Left forelimb (tissue), 1 donor: ENCODE results near the gene RIN3.

Experiments used
- DNase-seq: peaks from one replicate; pipeline ENCODE4 v3.0.0-alpha.2; 2018; ENCODE audit warnings: low spot score

RIN3 gene

GRCh38 chr14:92651106-92651757 is 137.7 kb downstream of the RIN3 start:
- no peak for DNase-seq

- DNase-seq: no peak
These were observed 138.3 kb downstream of the RIN3 start for GRCh38 chr14:92651758-92652406.

- no peak for DNase-seq
These were observed 139.0 kb downstream of the RIN3 start for GRCh38 chr14:92652413-92653151.

DNA sequence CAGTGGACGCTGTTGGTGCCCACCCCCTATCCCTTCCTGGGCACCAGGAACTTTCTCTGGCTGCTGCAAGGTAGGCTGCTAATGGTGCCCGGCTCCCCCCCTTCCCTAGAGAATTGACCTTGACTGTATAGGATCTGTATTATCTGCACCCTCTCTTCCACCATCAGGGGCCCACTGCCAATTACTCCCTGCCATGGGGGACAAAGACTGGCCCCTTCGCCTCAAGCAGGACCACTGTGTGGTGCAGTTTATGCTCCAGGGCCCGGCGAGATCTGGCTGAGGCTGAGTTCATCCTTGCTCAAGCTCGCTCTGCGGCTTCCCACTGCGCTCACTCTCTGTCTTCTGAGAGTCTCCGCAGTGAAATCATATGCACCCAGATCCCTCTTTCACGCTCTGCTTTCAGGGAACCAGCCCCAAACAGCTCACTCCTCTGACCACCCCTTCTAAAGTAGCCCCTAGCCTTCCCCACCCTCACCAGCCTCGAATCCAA is 139.6 kb downstream of the RIN3 start:
- no peak for DNase-seq

GRCh38 chr14:92654239-92654901 is 140.8 kb downstream of the RIN3 start:
- no peak for DNase-seq

DNA sequence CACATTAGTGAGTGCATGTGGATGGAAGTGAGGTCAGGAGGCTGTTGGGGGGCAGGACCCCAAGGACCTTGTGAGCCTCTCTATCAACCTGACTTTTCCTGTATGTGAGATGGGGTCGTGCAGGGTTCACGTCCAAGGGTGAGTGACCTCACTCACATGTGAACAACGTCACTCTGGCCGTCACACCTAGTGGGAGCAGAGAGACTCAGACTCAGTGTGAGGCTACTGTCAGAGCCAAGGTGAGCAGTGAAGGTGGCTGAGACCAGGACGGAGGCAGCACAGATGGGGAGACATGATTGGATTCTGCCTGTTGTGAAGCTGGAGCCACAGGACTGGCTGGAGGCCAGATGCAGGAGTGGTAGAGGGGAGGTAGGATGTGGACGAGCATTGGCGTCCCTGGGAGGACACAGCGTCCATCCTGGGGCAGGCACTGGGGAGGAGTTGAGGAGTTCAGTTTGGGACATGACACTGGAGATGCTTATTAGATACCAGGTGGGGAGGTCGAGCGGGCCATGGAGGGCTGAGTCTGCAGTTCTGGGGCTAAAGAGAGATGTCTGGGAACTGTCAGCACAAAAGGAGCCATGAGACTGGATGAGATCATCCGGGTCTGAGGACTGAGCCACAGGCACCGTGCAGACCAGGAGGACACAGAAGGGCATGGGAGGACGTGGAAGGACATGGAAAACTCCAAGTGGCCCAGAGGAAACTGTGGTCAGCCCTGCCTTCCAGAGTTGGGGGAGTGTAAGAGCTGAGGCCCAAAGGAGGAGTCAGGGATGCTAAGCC is 142.0 kb downstream of the RIN3 start:
- no peak for DNase-seq

GRCh38 chr14:92656306-92657081 is 142.9 kb downstream of the RIN3 start:
- no peak for DNase-seq

GRCh38 chr14:92657457-92658142 is 144.0 kb downstream of the RIN3 start:
- DNase-seq: no peak

GRCh38 chr14:92658160-92658559 is 144.6 kb downstream of the RIN3 start:
- DNase-seq: no peak

DNA sequence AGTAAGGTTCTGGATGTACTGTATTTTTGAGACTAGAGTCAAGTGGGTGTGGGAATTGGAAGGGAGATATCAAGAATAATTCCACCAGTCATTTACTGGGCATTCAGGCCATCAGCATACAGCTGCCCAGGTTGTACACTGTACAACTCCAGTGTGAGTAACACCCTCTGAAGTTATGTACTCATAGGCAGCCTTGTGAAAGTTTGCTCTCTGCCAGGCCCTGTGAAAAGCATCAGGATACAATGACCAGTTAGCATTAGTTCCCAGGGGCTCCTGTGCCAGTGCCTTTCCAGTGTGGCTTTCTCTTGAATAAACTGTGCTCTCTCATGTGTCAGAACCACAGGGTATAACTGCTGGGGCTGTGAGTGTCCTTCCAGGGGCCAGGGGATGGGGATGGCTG is 145.1 kb downstream of the RIN3 start:
- no peak for DNase-seq

- DNase-seq: no peak
These were observed 146.4 kb downstream of the RIN3 start for GRCh38 chr14:92659765-92660561.

DNA sequence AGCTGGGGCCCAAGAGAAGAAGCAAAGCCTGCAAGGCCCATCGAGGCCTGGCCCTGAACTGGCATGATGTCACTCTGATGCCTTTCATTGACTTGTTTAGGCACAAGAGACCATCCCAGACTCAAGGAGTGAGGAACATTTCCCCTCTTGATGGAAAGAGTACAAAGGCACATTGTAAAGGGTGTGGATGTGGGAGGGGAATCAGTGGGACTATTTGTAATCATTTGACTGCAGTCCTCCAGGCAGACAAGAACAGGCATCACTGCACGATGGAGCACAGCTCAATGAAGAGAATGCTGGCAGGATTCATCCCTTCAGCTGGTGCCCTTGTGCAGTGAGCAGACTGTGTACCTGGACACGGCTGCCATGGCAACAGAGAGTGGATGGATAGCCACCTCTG is 147.0 kb downstream of the RIN3 start:
- no peak for DNase-seq

GRCh38 chr14:92663049-92663448 is 149.5 kb downstream of the RIN3 start:
- no peak for DNase-seq

- no peak for DNase-seq
These were observed 152.1 kb downstream of the RIN3 start for GRCh38 chr14:92665661-92666110.

- no peak for DNase-seq
These were observed 152.7 kb downstream of the RIN3 start for GRCh38 chr14:92666251-92666650.

- no peak for DNase-seq
These were observed 154.8 kb downstream of the RIN3 start for GRCh38 chr14:92668276-92668973.

GRCh38 chr14:92670160-92670559 is 156.6 kb downstream of the RIN3 start:
- no peak for DNase-seq

GRCh38 chr14:92670643-92671366 is 157.2 kb downstream of the RIN3 start:
- DNase-seq: no peak
